ENCODE measurements around the gene TNFRSF4.

DNA sequence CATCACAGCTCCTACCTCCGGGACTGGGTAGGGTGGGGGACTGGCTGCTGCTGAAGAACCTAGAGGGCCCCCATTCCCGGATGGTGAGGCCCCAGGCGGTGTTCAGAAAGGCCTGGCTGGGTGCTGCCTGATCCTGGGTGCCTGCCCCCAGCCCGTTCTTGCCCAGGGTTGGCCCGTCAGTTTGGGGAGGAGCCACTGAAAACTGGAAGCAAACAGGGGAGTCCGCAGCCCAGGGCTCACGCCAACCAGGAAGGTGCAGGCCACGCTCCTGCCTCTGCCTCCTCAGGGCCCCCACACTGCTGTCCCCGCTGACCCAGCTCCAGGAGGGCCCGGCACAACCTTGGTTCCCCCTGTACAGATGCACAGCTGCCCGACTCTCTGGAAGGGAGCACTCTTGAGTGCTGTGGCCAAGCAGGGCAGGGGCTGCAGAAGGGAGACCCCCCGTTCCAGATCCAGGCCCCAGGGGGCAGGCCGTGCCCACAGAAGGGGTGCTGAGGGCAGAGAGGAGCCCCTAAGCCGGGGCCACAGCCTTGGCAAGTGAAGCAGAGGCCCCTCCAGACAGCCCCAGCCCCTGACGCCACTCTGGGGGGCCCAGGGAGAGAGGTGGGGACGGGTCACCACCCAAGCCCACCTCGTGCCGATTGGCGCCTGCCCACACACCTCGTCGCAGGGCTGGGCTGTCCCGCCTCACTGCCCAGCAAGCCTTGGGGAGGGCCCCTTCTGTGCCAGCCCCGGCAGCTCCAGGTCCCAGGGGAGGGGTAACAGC lies 27.1 kb upstream of the TNFRSF4 start:
- TF ChIP-seq PHF8 (IDR thresholded peaks at IDR 0.05; ENCODE audit: borderline replicate concordance, low read length): no peak
- TF ChIP-seq, protein P1, sequence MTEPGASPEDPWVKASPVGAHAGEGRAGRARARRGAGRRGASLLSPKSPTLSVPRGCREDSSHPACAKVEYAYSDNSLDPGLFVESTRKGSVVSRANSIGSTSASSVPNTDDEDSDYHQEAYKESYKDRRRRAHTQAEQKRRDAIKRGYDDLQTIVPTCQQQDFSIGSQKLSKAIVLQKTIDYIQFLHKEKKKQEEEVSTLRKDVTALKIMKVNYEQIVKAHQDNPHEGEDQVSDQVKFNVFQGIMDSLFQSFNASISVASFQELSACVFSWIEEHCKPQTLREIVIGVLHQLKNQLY (CRISPR knock-in tag; conservative IDR thresholded peaks at IDR 0.05): no peak
- no peak for TF ChIP-seq L3MBTL2 (IDR thresholded peaks at IDR 0.05)
- no peak for TF ChIP-seq POU5F1 (IDR thresholded peaks at IDR 0.05; ENCODE audit: borderline replicate concordance, low read depth, low read length, partially characterized antibody)
- no peak for TF ChIP-seq ZNF589 (CRISPR knock-in tag; IDR thresholded peaks at IDR 0.05; ENCODE audit: low read depth)

All from K562 (cell line).